CD14-positive monocyte (primary cell): Measurements from ENCODE around the gene OR2T3. TPM values are rescaled to one million over a fixed set of nuclear protein-coding genes. Genes with fewer than 3 reads are reported as not detected.
A peak's percentile ranks its signal among the peaks of the same experiment; 100 is the strongest.
"Not testable (repeated sequence)": the region's sequence is repeated elsewhere in the genome, so short reads cannot be mapped to it uniquely, and the experiment has no call there.

ENCODE experiments used
- DNase-seq, 3 donors: peaks; one replicate each; pipeline ENCODE4 v3.0.0-alpha.2; 2011 to 2022
- H2AFZ ChIP-seq: 2 replicates; pipeline ENCODE4 v1.6.0; 2012; ENCODE audit warnings: mild to moderate bottlenecking, low read depth, low read length, inconsistent platforms; ENCODE audit not compliant: insufficient read depth, poor library complexity, severe bottlenecking
- H3K27ac ChIP-seq, 2 donors: 1 replicate in 1 of 2; 2 replicates in 1 of 2; pipeline ENCODE4 v1.5.1; 2012 to 2013; ENCODE audit warnings: low read length in 2 of 2, control low read depth in 1 of 2, inconsistent platforms in 1 of 2, low read depth in 1 of 2, mild to moderate bottlenecking in 1 of 2
- H3K27me3 ChIP-seq, 2 donors: one replicate each; pipeline versions ENCODE4 v1.6.0 to v1.6.1; 2011 to 2013; ENCODE audit warnings: low read length in 2 of 2; ENCODE audit not compliant: control insufficient read depth in 2 of 2, insufficient read depth in 2 of 2
- H3K36me3 ChIP-seq, 2 donors: replicated peaks in 1 of 2; 1 replicate in 1 of 2; 2 replicates in 1 of 2; pipeline versions ENCODE4 v1.5.1 to v1.6.1; 2012 to 2013; ENCODE audit warnings: low read length in 2 of 2, control low read depth in 1 of 2, inconsistent platforms in 1 of 2, mild to moderate bottlenecking in 1 of 2; ENCODE audit not compliant: insufficient read depth in 2 of 2, control insufficient read depth in 1 of 2
- H3K4me1 ChIP-seq, 2 donors: 1 replicate in 1 of 2; 2 replicates in 1 of 2; pipeline versions ENCODE4 v1.5.1 to v1.6.1; 2012 to 2013; ENCODE audit warnings: low read length in 2 of 2, control low read depth in 1 of 2, inconsistent platforms in 1 of 2, mild to moderate bottlenecking in 1 of 2, moderate library complexity in 1 of 2; ENCODE audit not compliant: insufficient read depth in 2 of 2, control insufficient read depth in 1 of 2
- H3K4me2 ChIP-seq: replicated peaks from 2 replicates; pipeline ENCODE3; 2012; ENCODE audit warnings: low read length, moderate library complexity, mild to moderate bottlenecking; ENCODE audit not compliant: poor library complexity, severe bottlenecking; ENCODE audit errors: extremely low read depth
- H3K4me3 ChIP-seq, 3 experiments: fragments of 200-600 bp in 1 of 3; sonication (generic) in 1 of 3; replicated peaks in 1 of 3; 1 replicate in 2 of 3; 2 replicates in 1 of 3; pipeline ENCODE4 v1.5.1; 2011 to 2013; ENCODE audit warnings: low read length in 3 of 3, mild to moderate bottlenecking in 3 of 3, control low read depth in 2 of 3, low read depth in 2 of 3, inconsistent platforms in 1 of 3, moderate library complexity in 1 of 3
- H3K79me2 ChIP-seq: 2 replicates; pipeline ENCODE4 v1.6.0; 2012; ENCODE audit warnings: mild to moderate bottlenecking, control low read depth, inconsistent platforms, low read length, moderate library complexity; ENCODE audit not compliant: insufficient read depth
- H3K9ac ChIP-seq: 2 replicates; pipeline ENCODE4 v1.6.0; 2017; ENCODE audit warnings: low read length, mild to moderate bottlenecking; ENCODE audit not compliant: insufficient read depth, poor library complexity, severe bottlenecking
- H3K9me3 ChIP-seq, 2 donors: replicated peaks in 1 of 2; 1 replicate in 1 of 2; 2 replicates in 1 of 2; pipeline versions ENCODE4 v1.5.1 to v1.6.1; 2012 to 2013; ENCODE audit warnings: low read length in 2 of 2, control low read depth in 1 of 2; ENCODE audit not compliant: control insufficient read depth in 1 of 2, insufficient read depth in 1 of 2
- H4K20me1 ChIP-seq: 2 replicates; pipeline ENCODE4 v1.6.0; 2012; ENCODE audit warnings: mild to moderate bottlenecking, low read length, control low read depth, moderate library complexity; ENCODE audit not compliant: insufficient read depth
- H3K27ac Mint-ChIP-seq, 7 donors: one replicate each; pipeline ENCODE4 v1.8.0; 2020; ENCODE audit warnings: mild to moderate bottlenecking in 7 of 7, mixed read lengths in 7 of 7, moderate library complexity in 6 of 7, inconsistent platforms in 2 of 7
- H3K27me3 Mint-ChIP-seq, 3 donors: one replicate each; pipeline ENCODE4 v1.8.0; 2021 to 2022; ENCODE audit warnings: low read depth in 3 of 3, mild to moderate bottlenecking in 3 of 3, mixed read lengths in 3 of 3, moderate library complexity in 3 of 3, inconsistent platforms in 1 of 3
- H3K36me3 Mint-ChIP-seq, 2 donors: one replicate each; pipeline ENCODE4 v1.8.0; 2020; ENCODE audit warnings: mixed read lengths in 2 of 2, inconsistent platforms in 1 of 2, mild to moderate bottlenecking in 1 of 2
- H3K4me1 Mint-ChIP-seq: one replicate; pipeline ENCODE4 v1.8.0; 2020; ENCODE audit warnings: mild to moderate bottlenecking, mixed read lengths
- H3K4me3 Mint-ChIP-seq, 2 donors: one replicate each; pipeline ENCODE4 v1.8.0; 2020; ENCODE audit warnings: mild to moderate bottlenecking in 2 of 2, mixed read lengths in 2 of 2, moderate library complexity in 1 of 2
- H3K9me3 Mint-ChIP-seq, 7 donors: one replicate each; pipeline ENCODE4 v1.8.0; 2020 to 2022; ENCODE audit warnings: mixed read lengths in 7 of 7, mild to moderate bottlenecking in 6 of 7, moderate library complexity in 6 of 7, inconsistent platforms in 2 of 7
- WGBS: methylation state at CpG from one replicate; pipeline ENCODE4 v1.1.5; 2013; ENCODE audit warnings: missing lambda C conversion rate; ENCODE audit not compliant: insufficient coverage; 5-methylcytosine and 5-hydroxymethylcytosine counted together
- intact Hi-C, 2 donors: fragments of 100-400 bp; cut with micrococcal nuclease; formaldehyde crosslinking; loops; one replicate each; pipeline versions ENCODE4 v1.15.0 to v1.15.1; 2023
- polyA minus RNA-seq: library from RNA; depleted of rRNA, polyadenylated mRNA; stranded (reverse); fragments of >200 nt; gene quantifications from 2 replicates; pipeline ENCODE4 v1.2.3, GENCODE V29; 2012
- polyA plus RNA-seq, 3 donors: library from polyadenylated mRNA; depleted of rRNA in 1 of 3; unstranded in 2 of 3; stranded (reverse) in 1 of 3; fragments of 300-500 nt in 2 of 3; fragments of >200 nt in 1 of 3; fragmentation: Illumina TruSeq in 2 of 3; gene quantifications; 1 replicate in 2 of 3; 2 replicates in 1 of 3; pipeline ENCODE4 v1.2.3, GENCODE V29; 2012 to 2021
- total RNA-seq, 12 experiments: library from RNA in 1 of 12; stranded (reverse) in 1 of 12; fragments of 120-200 nt in 1 of 12; gene quantifications; one replicate each; pipeline ENCODE4 v1.2.4 and lab custom pipeline; 2013 to 2026; ENCODE audit warnings: mixed read lengths in 6 of 12, inconsistent platforms in 1 of 12

The OR2T3 gene, protein sequence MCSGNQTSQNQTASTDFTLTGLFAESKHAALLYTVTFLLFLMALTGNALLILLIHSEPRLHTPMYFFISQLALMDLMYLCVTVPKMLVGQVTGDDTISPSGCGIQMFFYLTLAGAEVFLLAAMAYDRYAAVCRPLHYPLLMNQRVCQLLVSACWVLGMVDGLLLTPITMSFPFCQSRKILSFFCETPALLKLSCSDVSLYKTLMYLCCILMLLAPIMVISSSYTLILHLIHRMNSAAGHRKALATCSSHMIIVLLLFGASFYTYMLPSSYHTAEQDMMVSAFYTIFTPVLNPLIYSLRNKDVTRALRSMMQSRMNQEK
- total RNA-seq (2013) = not detected
- polyA plus RNA-seq (under 1 TPM in 1 of 3 donors, not detected in 2; 0.08 TPM), polyA minus RNA-seq (not detected in 2 replicates), total RNA-seq (lab: John Stamatoyannopoulos, UW) (0 reads per million in 11 experiments)

DNA sequence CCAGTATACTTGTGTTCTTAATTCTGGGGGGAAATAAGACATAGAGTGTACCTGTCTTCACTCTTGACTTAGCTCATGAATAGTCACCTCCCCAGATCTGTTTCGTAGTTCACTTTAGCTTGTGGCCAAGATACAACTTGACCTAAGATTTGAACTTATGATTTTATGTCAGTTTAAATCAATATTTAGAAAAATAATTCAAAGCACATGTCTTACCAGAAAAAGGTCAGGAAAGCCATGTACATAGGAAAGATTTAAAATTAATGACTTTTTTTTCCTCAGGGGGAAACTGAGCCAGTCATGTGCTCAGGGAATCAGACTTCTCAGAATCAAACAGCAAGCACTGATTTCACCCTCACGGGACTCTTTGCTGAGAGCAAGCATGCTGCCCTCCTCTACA, at the start of gene OR2T3:
OR2T3 (plus strand) TSS at position 301 of the 400 bp plus-strand sequence; CDS start at position 301, 0 bp downstream.
- H3K4me1 Mint-ChIP-seq, H3K36me3 ChIP-seq, DNase-seq, H3K9ac ChIP-seq, H3K4me3 Mint-ChIP-seq, H3K27me3 Mint-ChIP-seq, H3K9me3 ChIP-seq, H3K4me1 ChIP-seq, H3K27ac ChIP-seq, H3K9me3 Mint-ChIP-seq, H3K79me2 ChIP-seq, H3K4me3 ChIP-seq, intact Hi-C loops, H3K27me3 ChIP-seq, H4K20me1 ChIP-seq, H3K4me2 ChIP-seq, H2AFZ ChIP-seq, H3K36me3 Mint-ChIP-seq: not testable (repeated sequence)
- no CpG with 5 or more reads among the region's 2 CpGs for WGBS
- H3K27ac Mint-ChIP-seq = peak within 1 kb of the TSS in 1 of 7 donors; percentile 1

DNA sequence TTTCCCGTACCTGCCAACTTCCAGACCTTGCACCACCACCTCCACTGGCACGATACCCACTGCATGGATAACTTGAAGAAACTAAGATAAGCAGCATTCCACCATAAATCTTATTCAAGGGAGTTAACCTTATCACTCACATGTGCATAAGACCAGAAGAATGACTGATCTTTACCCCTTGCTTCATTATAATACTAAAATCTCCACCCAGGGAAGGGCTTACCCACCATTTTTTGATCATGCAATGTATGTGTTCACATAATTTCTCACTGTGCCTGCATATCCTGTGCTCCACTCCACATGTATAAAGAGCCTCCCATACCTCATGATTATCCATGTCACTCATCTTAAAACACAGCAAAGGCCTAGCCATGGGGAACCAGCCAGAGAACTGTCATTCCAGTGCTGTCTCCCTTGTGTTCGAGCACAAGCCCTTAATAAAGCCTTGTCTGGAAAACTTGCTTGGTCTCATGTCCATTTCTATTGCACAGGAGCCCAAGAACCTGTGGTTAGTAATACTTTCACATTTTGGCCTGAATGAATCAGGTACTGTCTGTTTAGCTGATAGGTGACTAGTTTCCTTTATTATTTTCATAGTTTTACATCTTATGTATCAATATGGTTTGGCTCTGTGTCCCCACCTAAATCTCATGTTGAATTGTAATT, 45.5 kb upstream of the OR2T3 start:
- DNase-seq, H2AFZ ChIP-seq, H3K27me3 ChIP-seq, H3K27ac ChIP-seq, H3K4me3 Mint-ChIP-seq, intact Hi-C loops, H3K27me3 Mint-ChIP-seq, H4K20me1 ChIP-seq, H3K79me2 ChIP-seq, H3K27ac Mint-ChIP-seq, H3K36me3 Mint-ChIP-seq, H3K4me2 ChIP-seq, H3K9ac ChIP-seq, H3K36me3 ChIP-seq, H3K4me1 Mint-ChIP-seq, H3K4me3 ChIP-seq, H3K4me1 ChIP-seq: not testable (repeated sequence)
- 95% methylated on average over 2 of the region's 3 CpGs for WGBS
- peaks cover 2 to 13% of the 10 kb centered on the region in 2 donors for H3K9me3 ChIP-seq
- H3K9me3 Mint-ChIP-seq = peaks cover 3 to 17% (median 7%) of the 10 kb centered on the region in 7 donors

DNA sequence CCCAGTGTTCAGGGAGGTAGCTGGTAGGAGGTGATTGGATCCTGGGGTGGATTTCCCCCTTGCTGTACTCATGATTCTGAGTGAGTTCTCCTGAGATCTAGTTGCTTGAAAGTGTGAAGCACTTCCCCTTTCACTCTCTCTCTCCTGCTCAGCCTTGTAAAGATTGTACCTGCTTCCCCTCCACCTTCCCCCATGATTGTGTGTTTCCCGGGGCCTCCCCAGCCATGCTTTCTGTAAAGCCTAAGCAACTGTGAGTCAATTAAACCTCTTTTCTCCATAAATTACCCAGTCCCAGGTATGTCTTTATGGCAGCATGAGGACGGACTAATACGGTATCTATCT, 45.0 kb upstream of the OR2T3 start:
- H3K4me2 ChIP-seq, H3K27me3 ChIP-seq, H3K9ac ChIP-seq, H3K4me3 Mint-ChIP-seq, H3K27ac ChIP-seq, H3K27me3 Mint-ChIP-seq, H3K79me2 ChIP-seq, H3K4me1 Mint-ChIP-seq, H3K36me3 Mint-ChIP-seq, H3K4me1 ChIP-seq, intact Hi-C loops, H3K9me3 ChIP-seq, H3K4me3 ChIP-seq, DNase-seq, H3K36me3 ChIP-seq, H2AFZ ChIP-seq, H4K20me1 ChIP-seq: not testable (repeated sequence)
- Mint-ChIP-seq H3K9me3 (peaks cover 2 to 12% (median 3%) of the 10 kb centered on the region in 7 donors), H3K27ac (peak overlapping the region in 1 of 7 donors; percentile 3)
- WGBS = no CpG with 5 or more reads among the region's 3 CpGs

DNA sequence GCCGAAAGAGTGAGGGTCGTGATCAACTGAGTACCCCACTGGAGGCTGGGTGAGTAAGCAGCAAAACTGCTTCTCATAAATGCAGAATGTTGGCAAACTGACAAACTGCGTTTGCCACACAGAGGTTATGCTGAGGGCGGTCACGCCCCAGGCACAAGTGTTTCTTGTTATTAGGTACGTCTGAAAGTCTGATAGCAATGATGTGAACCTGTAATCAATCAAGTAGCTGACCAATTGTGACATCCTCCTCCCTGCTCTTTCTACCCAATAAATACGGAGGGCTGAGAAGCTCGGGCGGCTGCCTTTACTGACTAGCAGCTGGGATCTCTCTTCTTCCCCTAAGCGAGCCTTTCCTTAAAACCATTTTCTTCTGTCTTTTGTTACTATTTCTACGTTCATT, 41.5 kb upstream of the OR2T3 start:
- DNase-seq, H3K36me3 Mint-ChIP-seq, intact Hi-C loops, H3K9me3 ChIP-seq, H3K36me3 ChIP-seq, H3K9me3 Mint-ChIP-seq, H3K27me3 ChIP-seq, H4K20me1 ChIP-seq, H3K4me3 Mint-ChIP-seq, H3K27me3 Mint-ChIP-seq, H3K27ac Mint-ChIP-seq, H3K4me1 Mint-ChIP-seq, H2AFZ ChIP-seq, H3K79me2 ChIP-seq, H3K4me3 ChIP-seq, H3K27ac ChIP-seq, H3K9ac ChIP-seq, H3K4me2 ChIP-seq, H3K4me1 ChIP-seq: not testable (repeated sequence)
- no CpG with 5 or more reads among the region's 11 CpGs for WGBS
